NT2/D1 (cell line): ENCODE measurements around the gene CACNA1C.

ENCODE experiments used
- SUZ12 ChIP-seq: IDR thresholded peaks from 2 replicates; pipeline ENCODE4 v1.6.1; 2011; ENCODE audit not compliant: insufficient read length, insufficient read depth; ENCODE audit errors: extremely low read depth
- YY1 ChIP-seq: IDR thresholded peaks from 2 replicates; pipeline ENCODE4 v1.6.1; 2011; ENCODE audit not compliant: insufficient read length, insufficient read depth
- ZNF274 ChIP-seq: IDR thresholded peaks from 2 replicates; pipeline ENCODE4 v1.6.1; 2011; ENCODE audit warnings: mild to moderate bottlenecking, low read depth, low read length

DNA sequence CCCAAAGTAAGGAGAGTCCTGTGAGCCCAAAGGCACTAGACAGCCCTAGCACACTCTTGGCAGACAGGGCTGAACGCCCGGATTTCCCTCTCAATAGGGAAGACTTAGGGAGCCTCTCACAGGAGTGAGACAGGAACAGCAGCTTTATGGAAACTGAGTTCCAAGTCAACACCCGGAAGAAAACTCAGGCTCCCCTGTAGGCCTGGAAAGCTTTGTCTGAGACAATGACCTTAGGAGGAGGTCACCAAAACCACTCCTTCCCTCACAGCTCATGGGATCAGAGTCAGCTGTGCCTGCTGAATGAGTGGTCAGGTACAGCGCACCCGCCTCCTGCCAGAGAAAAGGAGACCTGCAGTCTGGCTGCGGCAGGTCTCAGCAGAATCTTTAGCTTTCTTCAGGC, 229.5 kb downstream of the CACNA1C start:
- TF ChIP-seq YY1: no peak
- no peak for TF ChIP-seq SUZ12
- no peak for TF ChIP-seq ZNF274
